HG03521 (cell line): Measurements from ENCODE around the gene DPP6.

Source experiments
- ATAC-seq: cut with Tn5 transposase; IDR thresholded peaks from one replicate; pipeline ENCODE4 v1.9.1; 2021; ENCODE audit warnings: mild to moderate bottlenecking, moderate library complexity; ENCODE audit not compliant: unreplicated experiment

DPP6 gene

GRCh38 chr7:154390961-154391360 is 338.8 kb downstream of the DPP6 start:
- no peak for ATAC-seq

- ATAC-seq = no peak
These were observed 342.6 kb downstream of the DPP6 start for GRCh38 chr7:154394804-154395203.

- no peak for ATAC-seq
These were observed 354.1 kb downstream of the DPP6 start for GRCh38 chr7:154406312-154406711.

GRCh38 chr7:154409703-154410311 is 357.6 kb downstream of the DPP6 start:
- no peak for ATAC-seq

GRCh38 chr7:154412105-154412504 is 359.9 kb downstream of the DPP6 start:
- no peak for ATAC-seq

GRCh38 chr7:154415709-154416399 is 363.7 kb downstream of the DPP6 start:
- ATAC-seq = no peak

- ATAC-seq = no peak
These were observed 364.5 kb downstream of the DPP6 start for GRCh38 chr7:154416714-154417113.

- ATAC-seq = no peak
These were observed 367.1 kb downstream of the DPP6 start for GRCh38 chr7:154419344-154419743.

GRCh38 chr7:154423231-154423630 is 371.0 kb downstream of the DPP6 start:
- no peak for ATAC-seq

- no peak for ATAC-seq
These were observed 372.2 kb downstream of the DPP6 start for GRCh38 chr7:154424350-154424749.

GRCh38 chr7:154425271-154425670 is 373.1 kb downstream of the DPP6 start:
- ATAC-seq = no peak

- no peak for ATAC-seq
These were observed 374.6 kb downstream of the DPP6 start for GRCh38 chr7:154426778-154427177.

GRCh38 chr7:154427533-154427932 is 375.3 kb downstream of the DPP6 start:
- ATAC-seq = no peak

- ATAC-seq = no peak
These were observed 377.6 kb downstream of the DPP6 start for GRCh38 chr7:154429666-154430404.

- ATAC-seq = no peak
These were observed 378.4 kb downstream of the DPP6 start for GRCh38 chr7:154430640-154431039.

- ATAC-seq = no peak
These were observed 378.8 kb downstream of the DPP6 start for GRCh38 chr7:154431045-154431444.

GRCh38 chr7:154433632-154434598 is 381.7 kb downstream of the DPP6 start:
- no peak for ATAC-seq

- ATAC-seq = no peak
These were observed 384.4 kb downstream of the DPP6 start for GRCh38 chr7:154436560-154436959.

- no peak for ATAC-seq
These were observed 385.0 kb downstream of the DPP6 start for GRCh38 chr7:154437234-154437633.

GRCh38 chr7:154438571-154439367 is 386.6 kb downstream of the DPP6 start:
- no peak for ATAC-seq
